Mammary epithelial cell (primary cell): ENCODE measurements around the gene CACNA1G.

Experiments
- EZH2 ChIP-seq: IDR thresholded peaks from 2 replicates; pipeline ENCODE4 v1.6.1; 2012; ENCODE audit warnings: low read length, inconsistent platforms, borderline replicate concordance
- TF ChIP-seq, protein P1 (sequence below), 2 donors: IDR thresholded peaks in 1 of 2; conservative IDR thresholded peaks in 1 of 2; 2 replicates each; pipeline ENCODE4 v1.5.1; 2011 to 2012; ENCODE audit warnings: inconsistent platforms in 2 of 2, low read length in 2 of 2, mild to moderate bottlenecking in 2 of 2, control low read depth in 1 of 2, low read depth in 1 of 2; ENCODE audit not compliant: insufficient read depth in 1 of 2; ENCODE audit errors: extremely low read depth in 1 of 2

DNA sequence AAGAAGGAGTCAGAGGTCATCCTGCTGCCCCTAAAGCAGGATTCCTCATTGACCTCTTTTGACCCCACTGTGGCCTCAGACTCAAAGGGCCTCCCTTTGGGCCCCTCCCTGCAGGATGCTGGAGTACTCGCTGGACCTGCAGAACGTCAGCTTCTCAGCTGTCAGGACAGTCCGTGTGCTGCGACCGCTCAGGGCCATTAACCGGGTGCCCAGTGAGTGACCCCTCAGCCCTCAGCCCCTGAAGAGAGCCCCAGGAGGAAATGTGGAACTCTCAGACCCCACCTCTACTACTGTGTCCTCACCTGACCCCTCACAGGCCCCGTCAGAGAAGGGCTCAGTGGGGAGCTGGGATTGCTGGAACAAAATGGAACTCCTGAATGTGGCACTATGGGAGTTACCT lies 9.1 kb downstream of the CACNA1G start:
- TF ChIP-seq, protein P1, sequence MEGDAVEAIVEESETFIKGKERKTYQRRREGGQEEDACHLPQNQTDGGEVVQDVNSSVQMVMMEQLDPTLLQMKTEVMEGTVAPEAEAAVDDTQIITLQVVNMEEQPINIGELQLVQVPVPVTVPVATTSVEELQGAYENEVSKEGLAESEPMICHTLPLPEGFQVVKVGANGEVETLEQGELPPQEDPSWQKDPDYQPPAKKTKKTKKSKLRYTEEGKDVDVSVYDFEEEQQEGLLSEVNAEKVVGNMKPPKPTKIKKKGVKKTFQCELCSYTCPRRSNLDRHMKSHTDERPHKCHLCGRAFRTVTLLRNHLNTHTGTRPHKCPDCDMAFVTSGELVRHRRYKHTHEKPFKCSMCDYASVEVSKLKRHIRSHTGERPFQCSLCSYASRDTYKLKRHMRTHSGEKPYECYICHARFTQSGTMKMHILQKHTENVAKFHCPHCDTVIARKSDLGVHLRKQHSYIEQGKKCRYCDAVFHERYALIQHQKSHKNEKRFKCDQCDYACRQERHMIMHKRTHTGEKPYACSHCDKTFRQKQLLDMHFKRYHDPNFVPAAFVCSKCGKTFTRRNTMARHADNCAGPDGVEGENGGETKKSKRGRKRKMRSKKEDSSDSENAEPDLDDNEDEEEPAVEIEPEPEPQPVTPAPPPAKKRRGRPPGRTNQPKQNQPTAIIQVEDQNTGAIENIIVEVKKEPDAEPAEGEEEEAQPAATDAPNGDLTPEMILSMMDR (conservative IDR thresholded peaks at IDR 0.05 in 1 of 2, IDR thresholded peaks at IDR 0.05 in 1 of 2; ENCODE audit: extremely low read depth in 1 of 2, insufficient read depth in 1 of 2, low read depth in 1 of 2, low read length in 2 of 2), result no peak
- TF ChIP-seq EZH2, result no peak
